CD14-positive monocyte (primary cell): ENCODE results near the gene MRGPRG. TPM values are rescaled to one million over a fixed set of nuclear protein-coding genes. Genes with fewer than 3 reads are reported as not detected.

Source experiments
- DNase-seq, 3 donors: peaks; one replicate each; pipeline ENCODE4 v3.0.0-alpha.2; 2011 to 2022
- H2AFZ ChIP-seq: 2 replicates; pipeline ENCODE4 v1.6.0; 2012; ENCODE audit warnings: mild to moderate bottlenecking, low read depth, low read length, inconsistent platforms; ENCODE audit not compliant: insufficient read depth, poor library complexity, severe bottlenecking
- H3K27ac ChIP-seq, 2 donors: 1 replicate in 1 of 2; 2 replicates in 1 of 2; pipeline ENCODE4 v1.5.1; 2012 to 2013; ENCODE audit warnings: low read length in 2 of 2, control low read depth in 1 of 2, inconsistent platforms in 1 of 2, low read depth in 1 of 2, mild to moderate bottlenecking in 1 of 2
- H3K27me3 ChIP-seq, 2 donors: one replicate each; pipeline versions ENCODE4 v1.6.0 to v1.6.1; 2011 to 2013; ENCODE audit warnings: low read length in 2 of 2; ENCODE audit not compliant: control insufficient read depth in 2 of 2, insufficient read depth in 2 of 2
- H3K36me3 ChIP-seq, 2 donors: replicated peaks in 1 of 2; 1 replicate in 1 of 2; 2 replicates in 1 of 2; pipeline versions ENCODE4 v1.5.1 to v1.6.1; 2012 to 2013; ENCODE audit warnings: low read length in 2 of 2, control low read depth in 1 of 2, inconsistent platforms in 1 of 2, mild to moderate bottlenecking in 1 of 2; ENCODE audit not compliant: insufficient read depth in 2 of 2, control insufficient read depth in 1 of 2
- H3K4me1 ChIP-seq, 2 donors: 1 replicate in 1 of 2; 2 replicates in 1 of 2; pipeline versions ENCODE4 v1.5.1 to v1.6.1; 2012 to 2013; ENCODE audit warnings: low read length in 2 of 2, control low read depth in 1 of 2, inconsistent platforms in 1 of 2, mild to moderate bottlenecking in 1 of 2, moderate library complexity in 1 of 2; ENCODE audit not compliant: insufficient read depth in 2 of 2, control insufficient read depth in 1 of 2
- H3K4me2 ChIP-seq: replicated peaks from 2 replicates; pipeline ENCODE3; 2012; ENCODE audit warnings: low read length, moderate library complexity, mild to moderate bottlenecking; ENCODE audit not compliant: poor library complexity, severe bottlenecking; ENCODE audit errors: extremely low read depth
- H3K4me3 ChIP-seq, 3 experiments: fragments of 200-600 bp in 1 of 3; sonication (generic) in 1 of 3; replicated peaks in 1 of 3; 1 replicate in 2 of 3; 2 replicates in 1 of 3; pipeline ENCODE4 v1.5.1; 2011 to 2013; ENCODE audit warnings: low read length in 3 of 3, mild to moderate bottlenecking in 3 of 3, control low read depth in 2 of 3, low read depth in 2 of 3, inconsistent platforms in 1 of 3, moderate library complexity in 1 of 3
- H3K79me2 ChIP-seq: 2 replicates; pipeline ENCODE4 v1.6.0; 2012; ENCODE audit warnings: mild to moderate bottlenecking, control low read depth, inconsistent platforms, low read length, moderate library complexity; ENCODE audit not compliant: insufficient read depth
- H3K9ac ChIP-seq: 2 replicates; pipeline ENCODE4 v1.6.0; 2017; ENCODE audit warnings: low read length, mild to moderate bottlenecking; ENCODE audit not compliant: insufficient read depth, poor library complexity, severe bottlenecking
- H3K9me3 ChIP-seq, 2 donors: replicated peaks in 1 of 2; 1 replicate in 1 of 2; 2 replicates in 1 of 2; pipeline versions ENCODE4 v1.5.1 to v1.6.1; 2012 to 2013; ENCODE audit warnings: low read length in 2 of 2, control low read depth in 1 of 2; ENCODE audit not compliant: control insufficient read depth in 1 of 2, insufficient read depth in 1 of 2
- H4K20me1 ChIP-seq: 2 replicates; pipeline ENCODE4 v1.6.0; 2012; ENCODE audit warnings: mild to moderate bottlenecking, low read length, control low read depth, moderate library complexity; ENCODE audit not compliant: insufficient read depth
- H3K27ac Mint-ChIP-seq, 7 donors: one replicate each; pipeline ENCODE4 v1.8.0; 2020; ENCODE audit warnings: mild to moderate bottlenecking in 7 of 7, mixed read lengths in 7 of 7, moderate library complexity in 6 of 7, inconsistent platforms in 2 of 7
- H3K27me3 Mint-ChIP-seq, 3 donors: one replicate each; pipeline ENCODE4 v1.8.0; 2021 to 2022; ENCODE audit warnings: low read depth in 3 of 3, mild to moderate bottlenecking in 3 of 3, mixed read lengths in 3 of 3, moderate library complexity in 3 of 3, inconsistent platforms in 1 of 3
- H3K36me3 Mint-ChIP-seq, 2 donors: one replicate each; pipeline ENCODE4 v1.8.0; 2020; ENCODE audit warnings: mixed read lengths in 2 of 2, inconsistent platforms in 1 of 2, mild to moderate bottlenecking in 1 of 2
- H3K4me1 Mint-ChIP-seq: one replicate; pipeline ENCODE4 v1.8.0; 2020; ENCODE audit warnings: mild to moderate bottlenecking, mixed read lengths
- H3K4me3 Mint-ChIP-seq, 2 donors: one replicate each; pipeline ENCODE4 v1.8.0; 2020; ENCODE audit warnings: mild to moderate bottlenecking in 2 of 2, mixed read lengths in 2 of 2, moderate library complexity in 1 of 2
- H3K9me3 Mint-ChIP-seq, 7 donors: one replicate each; pipeline ENCODE4 v1.8.0; 2020 to 2022; ENCODE audit warnings: mixed read lengths in 7 of 7, mild to moderate bottlenecking in 6 of 7, moderate library complexity in 6 of 7, inconsistent platforms in 2 of 7
- CTCF ChIP-seq: fragments of 200-600 bp; IDR thresholded peaks from one replicate; pipeline ENCODE4 v1.8.0; 2022; ENCODE audit warnings: antibody characterized with exemption, mild to moderate bottlenecking
- WGBS: methylation state at CpG from one replicate; pipeline ENCODE4 v1.1.5; 2013; ENCODE audit warnings: missing lambda C conversion rate; ENCODE audit not compliant: insufficient coverage; 5-methylcytosine and 5-hydroxymethylcytosine counted together
- intact Hi-C, 2 donors: fragments of 100-400 bp; cut with micrococcal nuclease; formaldehyde crosslinking; loops; one replicate each; pipeline versions ENCODE4 v1.15.0 to v1.15.1; 2023
- polyA plus RNA-seq, 3 donors: library from polyadenylated mRNA; depleted of rRNA in 1 of 3; unstranded in 2 of 3; stranded (reverse) in 1 of 3; fragments of 300-500 nt in 2 of 3; fragments of >200 nt in 1 of 3; fragmentation: Illumina TruSeq in 2 of 3; gene quantifications; 1 replicate in 2 of 3; 2 replicates in 1 of 3; pipeline ENCODE4 v1.2.3, GENCODE V29; 2012 to 2021

Gene MRGPRG
- polyA plus RNA-seq, 3 donors, result not detected

- no peak for TF ChIP-seq CTCF
- H3K27ac ChIP-seq, result no peak overlapping the region
- no peak for DNase-seq
- no peaks in the 10 kb centered on the region for H3K79me2 ChIP-seq
- no peak overlapping the region for H3K27ac Mint-ChIP-seq
- H3K4me1 Mint-ChIP-seq, result no peaks in the 10 kb centered on the region
- H3K36me3 ChIP-seq, result no peaks in the 10 kb centered on the region
- no peak overlapping the region for H3K9ac ChIP-seq
- H3K27me3 Mint-ChIP-seq, result peaks cover 32 to 52% (median 39%) of the 10 kb centered on the region in 3 donors
- 92% methylated on average over 19 of the region's 24 CpGs for WGBS
- peaks cover 0 to 5% (median 0%) of the 10 kb centered on the region in 7 donors for H3K9me3 Mint-ChIP-seq
- peaks cover 4 to 32% of the 10 kb centered on the region in 2 donors for H3K27me3 ChIP-seq
- intact Hi-C loops, result no loop called here
- H3K4me2 ChIP-seq, result no peak overlapping the region
- H2AFZ ChIP-seq, result no peak overlapping the region
- H3K4me1 ChIP-seq, result peaks cover 0 to 9% of the 10 kb centered on the region in 2 donors
- no peaks in the 10 kb centered on the region for H4K20me1 ChIP-seq
- no peaks in the 10 kb centered on the region for H3K36me3 Mint-ChIP-seq
- no peaks in the 10 kb centered on the region for H3K9me3 ChIP-seq
- no peak overlapping the region for H3K4me3 ChIP-seq
- peak overlapping the region in 1 of 2 donors; percentile 35 for H3K4me3 Mint-ChIP-seq
Observed at GRCh38 chr11:3204141-3205015, 14.2 kb downstream of the MRGPRG start.

- Histone ChIP-seq H3K36me3 (no peaks in the 10 kb centered on the region), H3K4me2 (no peak overlapping the region), H3K27me3 (peaks cover 4 to 32% of the 10 kb centered on the region in 2 donors), H3K9me3 (no peaks in the 10 kb centered on the region), H4K20me1 (no peaks in the 10 kb centered on the region), H3K4me1 (peaks cover 0 to 9% of the 10 kb centered on the region in 2 donors), H3K9ac (no peak overlapping the region), H2AFZ (no peak overlapping the region), H3K79me2 (no peaks in the 10 kb centered on the region), H3K27ac (no peak overlapping the region), H3K4me3 (no peak overlapping the region)
- intact Hi-C loops, result no loop called here
- WGBS, result 1% methylated on average over 38 of the region's 51 CpGs
- no peaks in the 10 kb centered on the region for H3K4me1 Mint-ChIP-seq
- TF ChIP-seq CTCF, result no peak
- H3K9me3 Mint-ChIP-seq, result peaks cover 0 to 5% (median 0%) of the 10 kb centered on the region in 7 donors
- H3K4me3 Mint-ChIP-seq, result peak overlapping the region in 1 of 2 donors; percentile 35
- peaks cover 32 to 52% (median 39%) of the 10 kb centered on the region in 3 donors for H3K27me3 Mint-ChIP-seq
- H3K27ac Mint-ChIP-seq, result no peak overlapping the region
- no peaks in the 10 kb centered on the region for H3K36me3 Mint-ChIP-seq
- DNase-seq, result no peak
Observed at GRCh38 chr11:3203221-3204043, 15.2 kb downstream of the MRGPRG start.
